ENCODE data around the gene ACSS2.

GRCh38 chr20:34953960-34954359 is 77.5 kb downstream of the ACSS2 start:
- TF ChIP-seq, protein P1, sequence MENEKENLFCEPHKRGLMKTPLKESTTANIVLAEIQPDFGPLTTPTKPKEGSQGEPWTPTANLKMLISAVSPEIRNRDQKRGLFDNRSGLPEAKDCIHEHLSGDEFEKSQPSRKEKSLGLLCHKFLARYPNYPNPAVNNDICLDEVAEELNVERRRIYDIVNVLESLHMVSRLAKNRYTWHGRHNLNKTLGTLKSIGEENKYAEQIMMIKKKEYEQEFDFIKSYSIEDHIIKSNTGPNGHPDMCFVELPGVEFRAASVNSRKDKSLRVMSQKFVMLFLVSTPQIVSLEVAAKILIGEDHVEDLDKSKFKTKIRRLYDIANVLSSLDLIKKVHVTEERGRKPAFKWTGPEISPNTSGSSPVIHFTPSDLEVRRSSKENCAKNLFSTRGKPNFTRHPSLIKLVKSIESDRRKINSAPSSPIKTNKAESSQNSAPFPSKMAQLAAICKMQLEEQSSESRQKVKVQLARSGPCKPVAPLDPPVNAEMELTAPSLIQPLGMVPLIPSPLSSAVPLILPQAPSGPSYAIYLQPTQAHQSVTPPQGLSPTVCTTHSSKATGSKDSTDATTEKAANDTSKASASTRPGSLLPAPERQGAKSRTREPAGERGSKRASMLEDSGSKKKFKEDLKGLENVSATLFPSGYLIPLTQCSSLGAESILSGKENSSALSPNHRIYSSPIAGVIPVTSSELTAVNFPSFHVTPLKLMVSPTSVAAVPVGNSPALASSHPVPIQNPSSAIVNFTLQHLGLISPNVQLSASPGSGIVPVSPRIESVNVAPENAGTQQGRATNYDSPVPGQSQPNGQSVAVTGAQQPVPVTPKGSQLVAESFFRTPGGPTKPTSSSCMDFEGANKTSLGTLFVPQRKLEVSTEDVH (IDR thresholded peaks at IDR 0.05; ENCODE audit: low read depth, partially characterized antibody), result no peak
- TF ChIP-seq CTCF (IDR thresholded peaks at IDR 0.05 in 2 of 3, conservative IDR thresholded peaks at IDR 0.05 in 1 of 3; ENCODE audit: control insufficient read depth in 2 of 3, extremely low read depth in 1 of 3, insufficient read depth in 1 of 3, low read depth in 3 of 3, low read length in 3 of 3), result no peak
- no peak for TF ChIP-seq NFXL1 (IDR thresholded peaks at IDR 0.05; ENCODE audit: borderline replicate concordance)
- no peak for TF ChIP-seq SMC3 (IDR thresholded peaks at IDR 0.05; ENCODE audit: borderline replicate concordance, low read length)
- no peak for TF ChIP-seq POLR2AphosphoS5 (IDR thresholded peaks at IDR 0.05; ENCODE audit: low read length)
- TF ChIP-seq POLR2A (IDR thresholded peaks at IDR 0.05; ENCODE audit: low read depth, low read length), result no peak
- TF ChIP-seq ATF7 (IDR thresholded peaks at IDR 0.05; ENCODE audit: low read depth), result no peak
- TF ChIP-seq EP300 (IDR thresholded peaks at IDR 0.05; ENCODE audit: borderline replicate concordance in 1 of 2, control insufficient read depth in 1 of 2, low read depth in 2 of 2, low read length in 2 of 2), result no peak
- no peak for TF ChIP-seq BRCA1 (IDR thresholded peaks at IDR 0.05; ENCODE audit: low read depth, low read length)
- TF ChIP-seq, protein P2, sequence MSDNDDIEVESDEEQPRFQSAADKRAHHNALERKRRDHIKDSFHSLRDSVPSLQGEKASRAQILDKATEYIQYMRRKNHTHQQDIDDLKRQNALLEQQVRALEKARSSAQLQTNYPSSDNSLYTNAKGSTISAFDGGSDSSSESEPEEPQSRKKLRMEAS (IDR thresholded peaks at IDR 0.05; ENCODE audit: low read depth, low read length), result no peak
- TF ChIP-seq NRF1 (conservative IDR thresholded peaks at IDR 0.05; ENCODE audit: low read depth, low read length), result no peak
- TF ChIP-seq FOS (IDR thresholded peaks at IDR 0.05; ENCODE audit: borderline replicate concordance, extremely low read depth, insufficient read length), result no peak
- no peak for TF ChIP-seq FOXM1 (IDR thresholded peaks at IDR 0.05; ENCODE audit: low read depth, low read length)
- no peak for TF ChIP-seq CHD2 (IDR thresholded peaks at IDR 0.05; ENCODE audit: borderline replicate concordance, low read depth, low read length)

All from GM12878 (cell line).